Stimulated activated memory B cell treated with anti-CD40 and anti-IgM and Interleukin-4, amounts not matched to agents 10 μg/mL and 1 μg/mL and 100 μg/mL, for 72 hours (primary cell): Measurements from ENCODE around the gene FLNB.

Experiments used
- ATAC-seq: fragments of 150-1000 bp; cut with Tn5 transposase; 2 replicates; pipeline ENCODE4 v1.10.0; 2021
- H3K27ac Mint-ChIP-seq: one replicate; pipeline ENCODE4 v1.8.0; 2022; ENCODE audit warnings: mild to moderate bottlenecking, mixed read lengths
- H3K27me3 Mint-ChIP-seq: one replicate; pipeline ENCODE4 v1.8.0; 2022; ENCODE audit warnings: mixed read lengths
- H3K36me3 Mint-ChIP-seq: one replicate; pipeline ENCODE4 v1.8.0; 2022; ENCODE audit warnings: mixed read lengths
- H3K4me1 Mint-ChIP-seq: one replicate; pipeline ENCODE4 v1.8.0; 2022; ENCODE audit warnings: mixed read lengths
- H3K4me3 Mint-ChIP-seq: one replicate; pipeline ENCODE4 v1.8.0; 2022; ENCODE audit warnings: mild to moderate bottlenecking, moderate library complexity, mixed read lengths
- H3K9me3 Mint-ChIP-seq: one replicate; pipeline ENCODE4 v1.8.0; 2022; ENCODE audit warnings: mixed read lengths

Gene FLNB

DNA sequence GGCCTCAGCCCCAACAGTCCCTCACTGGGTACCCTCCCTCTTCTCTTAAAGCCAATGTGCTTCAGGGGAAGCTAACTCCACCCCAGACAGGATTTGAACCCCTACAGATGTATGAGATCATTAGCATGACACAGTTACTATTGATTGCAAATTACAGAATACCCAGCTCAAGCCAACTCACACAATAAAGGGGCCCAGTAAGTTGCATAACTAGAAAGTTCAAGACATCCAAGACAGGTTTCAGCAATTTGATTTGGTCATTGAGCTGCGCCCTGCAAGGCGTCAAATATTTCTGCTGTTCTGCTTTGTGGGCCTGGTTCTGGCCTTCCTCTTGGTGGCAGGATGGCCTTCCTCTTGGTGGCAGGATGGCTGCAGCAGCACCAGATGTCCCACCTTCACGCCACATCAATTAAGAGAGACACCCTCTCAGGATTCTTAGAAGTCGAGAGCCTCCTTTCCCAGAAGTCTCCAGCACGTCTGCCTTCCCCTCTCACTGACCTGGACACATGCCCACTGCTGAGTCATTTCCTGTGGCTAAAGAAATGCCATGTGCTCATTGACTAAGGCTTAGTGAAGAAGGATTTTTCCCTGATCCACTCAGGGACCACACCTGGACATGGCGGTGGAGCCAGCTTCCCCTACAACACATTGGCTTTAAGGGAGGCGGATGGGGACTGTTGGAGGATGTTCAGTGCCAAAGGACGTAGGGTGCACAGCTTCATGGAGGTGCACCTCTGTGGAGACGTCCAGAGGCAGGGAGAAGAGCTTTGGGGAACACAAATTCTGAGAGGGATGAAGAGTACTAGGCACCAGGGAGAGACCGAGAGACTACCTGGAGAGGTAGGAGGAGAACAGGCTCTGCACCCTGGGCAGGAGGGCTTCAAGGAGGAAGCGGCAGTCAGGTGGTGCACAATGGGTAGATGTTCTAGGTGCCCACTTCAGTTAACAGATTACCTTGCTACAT, 153.5 kb downstream of the FLNB start:
- Mint-ChIP-seq H3K36me3 (peaks cover 48% of the 10 kb centered on the region), H3K27ac (no peak overlapping the region), H3K4me3 (no peak overlapping the region), H3K4me1 (no peaks in the 10 kb centered on the region), H3K9me3 (no peaks in the 10 kb centered on the region), H3K27me3 (no peaks in the 10 kb centered on the region)
- no peak for ATAC-seq

- Mint-ChIP-seq H3K36me3 (peaks cover 48% of the 10 kb centered on the region), H3K27ac (no peak overlapping the region), H3K4me1 (no peaks in the 10 kb centered on the region), H3K27me3 (no peaks in the 10 kb centered on the region), H3K4me3 (no peak overlapping the region), H3K9me3 (no peaks in the 10 kb centered on the region)
- no peak for ATAC-seq
Measured at GRCh38 chr3:58163234-58163633, 155.0 kb downstream of the FLNB start.

DNA sequence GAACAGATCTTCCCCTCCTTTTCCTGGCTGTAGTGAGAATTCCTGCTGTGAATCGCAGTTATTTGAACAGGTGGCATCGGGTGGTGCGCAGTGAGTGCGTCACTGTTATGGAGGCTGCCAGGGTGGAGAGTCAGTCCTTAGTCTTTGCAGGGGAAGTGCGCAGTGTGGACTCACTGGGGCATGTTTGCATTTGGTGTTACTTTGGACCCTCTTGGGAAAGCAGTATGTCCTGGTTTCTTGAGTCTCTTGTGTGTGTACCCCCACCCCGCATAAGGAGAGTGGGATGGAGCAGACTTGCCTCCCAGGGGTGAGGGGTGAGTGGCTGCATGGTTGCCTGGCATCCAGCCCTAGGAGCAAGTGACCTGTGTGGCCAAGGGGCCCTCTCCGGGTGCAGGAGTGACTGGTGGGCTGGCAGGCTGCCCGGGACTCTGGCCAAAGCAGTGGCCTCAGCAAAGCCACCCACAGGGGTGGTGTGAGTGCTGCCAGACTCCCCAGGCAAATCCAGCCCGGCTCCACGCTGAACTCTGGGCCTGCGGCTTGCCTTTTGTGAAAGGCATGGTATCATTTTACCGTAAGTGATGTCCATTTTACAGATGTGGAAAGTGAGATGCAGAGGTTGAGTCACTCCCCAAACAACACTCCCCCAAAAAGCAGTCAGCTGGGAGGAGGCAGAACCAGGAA, 156.1 kb downstream of the FLNB start:
- no peak for ATAC-seq
- H3K4me3 Mint-ChIP-seq: no peak overlapping the region
- no peaks in the 10 kb centered on the region for H3K9me3 Mint-ChIP-seq
- no peak overlapping the region for H3K27ac Mint-ChIP-seq
- peaks cover 45% of the 10 kb centered on the region for H3K36me3 Mint-ChIP-seq
- H3K4me1 Mint-ChIP-seq: no peaks in the 10 kb centered on the region
- H3K27me3 Mint-ChIP-seq: no peaks in the 10 kb centered on the region

GRCh38 chr3:58164906-58165821, 156.9 kb downstream of the FLNB start:
- no peak for ATAC-seq
- Mint-ChIP-seq H3K27me3 (no peaks in the 10 kb centered on the region), H3K4me1 (no peaks in the 10 kb centered on the region), H3K9me3 (no peaks in the 10 kb centered on the region), H3K36me3 (peaks cover 40% of the 10 kb centered on the region), H3K4me3 (no peak overlapping the region), H3K27ac (no peak overlapping the region)

DNA sequence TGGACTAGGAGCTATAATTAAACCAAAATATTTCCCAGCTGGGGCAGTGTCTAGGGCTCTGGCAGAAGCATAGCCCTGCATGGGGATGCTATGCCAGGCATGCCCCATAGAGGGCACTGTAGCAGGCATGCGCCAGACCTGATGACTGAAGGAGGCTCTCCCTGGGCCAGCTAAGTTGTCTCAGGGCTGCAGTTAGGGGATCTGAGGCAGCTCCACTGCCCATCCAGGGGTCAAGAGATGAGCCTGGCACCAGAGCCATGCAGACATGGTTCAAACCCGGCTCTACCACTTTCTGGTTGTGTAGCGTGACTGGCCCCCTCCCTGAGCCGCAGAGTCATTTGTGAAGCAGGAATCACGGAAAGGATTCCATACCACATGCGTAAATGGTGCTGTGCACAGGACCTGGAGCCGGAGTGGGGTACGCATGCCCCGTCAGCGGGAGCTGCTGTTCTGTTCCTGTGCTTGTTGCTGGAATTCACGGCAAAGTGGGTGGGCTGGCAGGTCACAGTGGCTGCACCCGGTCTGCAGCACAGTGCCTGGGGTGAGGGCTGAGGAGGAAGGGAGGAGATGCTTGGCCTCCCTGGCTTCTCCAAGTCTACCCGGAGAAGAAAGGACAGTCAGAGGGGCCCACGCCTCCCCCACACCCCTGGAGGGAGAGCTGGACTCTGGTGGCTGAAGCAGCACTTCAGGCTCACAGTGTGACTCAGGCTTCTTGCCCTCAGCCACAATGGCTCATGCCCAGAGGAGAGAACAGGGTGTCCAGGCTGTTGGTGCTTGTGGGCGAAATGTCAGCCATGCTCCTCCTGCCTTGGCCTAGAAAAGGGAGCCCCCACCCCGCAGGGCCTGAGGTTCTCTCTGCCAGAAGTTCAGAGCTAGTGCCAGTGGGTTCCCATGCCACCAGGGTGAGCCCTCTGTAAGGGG, 159.5 kb downstream of the FLNB start:
- Mint-ChIP-seq H3K27ac (no peak overlapping the region), H3K4me1 (no peaks in the 10 kb centered on the region), H3K4me3 (no peak overlapping the region), H3K9me3 (no peaks in the 10 kb centered on the region), H3K27me3 (no peaks in the 10 kb centered on the region), H3K36me3 (peaks cover 19% of the 10 kb centered on the region)
- peak; percentile 81 for ATAC-seq

GRCh38 chr3:58168498-58168897, 160.3 kb downstream of the FLNB start:
- ATAC-seq: no peak
- no peak overlapping the region for H3K4me3 Mint-ChIP-seq
- no peaks in the 10 kb centered on the region for H3K27me3 Mint-ChIP-seq
- no peaks in the 10 kb centered on the region for H3K9me3 Mint-ChIP-seq
- no peak overlapping the region for H3K27ac Mint-ChIP-seq
- H3K36me3 Mint-ChIP-seq: peaks cover 14% of the 10 kb centered on the region
- no peaks in the 10 kb centered on the region for H3K4me1 Mint-ChIP-seq

DNA sequence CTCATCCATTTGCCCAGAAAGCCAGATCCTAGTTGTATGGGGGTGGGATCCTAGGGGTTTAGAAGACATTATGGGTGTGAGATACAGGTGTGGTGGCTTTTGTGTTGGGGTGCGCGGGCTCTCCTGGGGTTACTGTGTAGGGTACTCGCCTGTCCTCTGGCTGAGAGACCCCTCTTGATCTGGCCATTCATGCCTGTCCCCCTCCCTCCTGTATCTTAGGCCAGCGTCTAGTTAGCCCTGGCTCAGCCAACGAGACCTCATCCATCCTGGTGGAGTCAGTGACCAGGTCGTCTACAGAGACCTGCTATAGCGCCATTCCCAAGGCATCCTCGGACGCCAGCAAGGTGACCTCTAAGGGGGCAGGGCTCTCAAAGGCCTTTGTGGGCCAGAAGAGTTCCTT, 161.1 kb downstream of the FLNB start:
- H3K27me3 Mint-ChIP-seq: no peaks in the 10 kb centered on the region
- H3K27ac Mint-ChIP-seq: no peak overlapping the region
- H3K4me1 Mint-ChIP-seq: no peaks in the 10 kb centered on the region
- no peaks in the 10 kb centered on the region for H3K9me3 Mint-ChIP-seq
- peaks cover 5% of the 10 kb centered on the region for H3K36me3 Mint-ChIP-seq
- ATAC-seq: no peak
- no peak overlapping the region for H3K4me3 Mint-ChIP-seq

DNA sequence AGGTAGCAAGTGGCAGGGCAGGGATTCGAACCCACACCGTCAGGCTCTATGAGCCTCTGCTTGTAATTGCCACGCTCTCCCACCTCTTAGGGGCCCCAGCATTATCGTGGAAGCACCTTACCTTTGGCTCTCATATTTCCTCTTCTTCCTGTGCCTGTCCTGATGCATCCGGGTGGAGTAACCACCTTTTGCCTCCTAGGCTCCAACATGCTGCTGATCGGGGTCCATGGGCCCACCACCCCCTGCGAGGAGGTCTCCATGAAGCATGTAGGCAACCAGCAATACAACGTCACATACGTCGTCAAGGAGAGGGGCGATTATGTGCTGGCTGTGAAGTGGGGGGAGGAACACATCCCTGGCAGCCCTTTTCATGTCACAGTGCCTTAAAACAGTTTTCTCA, 162.2 kb downstream of the FLNB start:
- Mint-ChIP-seq H3K27ac (no peak overlapping the region), H3K4me1 (no peaks in the 10 kb centered on the region), H3K9me3 (no peaks in the 10 kb centered on the region), H3K36me3 (peaks cover 3% of the 10 kb centered on the region), H3K27me3 (no peaks in the 10 kb centered on the region), H3K4me3 (no peak overlapping the region)
- no peak for ATAC-seq

DNA sequence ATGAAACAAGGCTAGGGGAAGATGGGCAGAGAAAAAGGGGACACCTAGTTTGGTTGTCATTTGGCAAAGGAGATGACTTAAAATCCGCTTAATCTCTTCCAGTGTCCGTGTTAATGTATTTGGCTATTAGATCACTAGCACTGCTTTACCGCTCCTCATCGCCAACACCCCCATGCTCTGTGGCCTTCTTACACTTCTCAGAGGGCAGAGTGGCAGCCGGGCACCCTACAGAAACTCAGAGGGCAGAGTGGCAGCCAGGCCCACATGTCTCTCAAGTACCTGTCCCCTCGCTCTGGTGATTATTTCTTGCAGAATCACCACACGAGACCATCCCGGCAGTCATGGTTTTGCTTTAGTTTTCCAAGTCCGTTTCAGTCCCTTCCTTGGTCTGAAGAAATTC, 162.9 kb downstream of the FLNB start:
- no peak overlapping the region for H3K27ac Mint-ChIP-seq
- no peak overlapping the region for H3K4me3 Mint-ChIP-seq
- ATAC-seq: no peak
- H3K4me1 Mint-ChIP-seq: no peaks in the 10 kb centered on the region
- H3K27me3 Mint-ChIP-seq: no peaks in the 10 kb centered on the region
- no peaks in the 10 kb centered on the region for H3K36me3 Mint-ChIP-seq
- H3K9me3 Mint-ChIP-seq: no peaks in the 10 kb centered on the region

GRCh38 chr3:58173029-58173668, 164.9 kb downstream of the FLNB start:
- Mint-ChIP-seq H3K27ac (no peak overlapping the region), H3K4me3 (no peak overlapping the region), H3K27me3 (no peaks in the 10 kb centered on the region), H3K9me3 (no peaks in the 10 kb centered on the region), H3K4me1 (peaks cover 12% of the 10 kb centered on the region), H3K36me3 (no peaks in the 10 kb centered on the region)
- ATAC-seq: no peak

GRCh38 chr3:58173669-58174398, 165.6 kb downstream of the FLNB start:
- H3K27ac Mint-ChIP-seq: no peak overlapping the region
- H3K27me3 Mint-ChIP-seq: no peaks in the 10 kb centered on the region
- peaks cover 18% of the 10 kb centered on the region for H3K4me1 Mint-ChIP-seq
- H3K36me3 Mint-ChIP-seq: no peaks in the 10 kb centered on the region
- ATAC-seq: no peak
- no peak overlapping the region for H3K4me3 Mint-ChIP-seq
- no peaks in the 10 kb centered on the region for H3K9me3 Mint-ChIP-seq

- Mint-ChIP-seq H3K9me3 (no peaks in the 10 kb centered on the region), H3K4me1 (peaks cover 22% of the 10 kb centered on the region), H3K4me3 (no peak overlapping the region), H3K36me3 (no peaks in the 10 kb centered on the region), H3K27me3 (no peaks in the 10 kb centered on the region), H3K27ac (no peak overlapping the region)
- ATAC-seq: no peak
Measured at GRCh38 chr3:58175187-58175436, 166.9 kb downstream of the FLNB start.

DNA sequence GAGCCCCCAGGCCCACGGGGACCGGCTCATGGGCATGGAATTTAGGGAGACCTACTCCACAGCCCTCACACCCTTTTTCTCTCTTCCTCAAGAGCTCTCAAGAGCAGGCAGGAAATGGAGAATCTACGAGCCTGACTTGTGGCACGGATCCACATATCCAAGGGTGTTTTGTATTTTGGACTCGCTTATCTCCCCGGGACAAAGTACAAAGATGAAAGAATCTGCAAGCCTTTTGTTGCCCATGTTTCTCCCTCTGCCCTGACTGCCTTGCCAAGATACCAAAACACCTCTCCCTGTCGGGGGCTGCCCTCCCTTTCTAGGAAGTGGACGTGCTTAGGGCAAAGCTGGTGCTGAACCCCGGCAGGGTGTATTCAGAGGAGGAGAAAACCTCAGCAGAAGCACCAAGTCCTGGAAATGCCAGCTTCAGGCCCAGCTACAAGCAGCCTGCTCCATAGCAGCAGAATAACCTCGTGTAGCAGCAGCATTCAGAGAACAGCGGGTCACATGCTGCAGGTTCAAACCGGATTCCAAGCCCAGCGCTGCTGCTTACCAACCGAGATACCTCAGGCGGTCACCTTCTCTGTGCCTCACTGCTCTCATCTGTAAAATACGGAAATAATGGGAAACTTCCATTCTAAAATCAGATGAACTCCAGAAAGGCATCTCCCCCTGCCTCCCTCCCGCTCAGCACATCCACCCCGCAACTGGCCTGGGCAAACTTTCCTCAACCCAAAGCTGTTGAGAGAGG, 167.4 kb downstream of the FLNB start:
- no peaks in the 10 kb centered on the region for H3K9me3 Mint-ChIP-seq
- H3K27me3 Mint-ChIP-seq: no peaks in the 10 kb centered on the region
- H3K4me1 Mint-ChIP-seq: peaks cover 22% of the 10 kb centered on the region
- no peak overlapping the region for H3K27ac Mint-ChIP-seq
- ATAC-seq: no peak
- H3K4me3 Mint-ChIP-seq: no peak overlapping the region
- H3K36me3 Mint-ChIP-seq: no peaks in the 10 kb centered on the region
